Panc1 (cell line): ENCODE data around the gene KCTD1. TPM values are rescaled to one million over a fixed set of nuclear protein-coding genes. Genes with fewer than 3 reads are reported as not detected.

Experiments
- ATAC-seq: fragments of 200-7000 bp; cut with Tn5 transposase; 2 replicates; pipeline ENCODE4 v1.9.1; 2020; ENCODE audit warnings: mild to moderate bottlenecking, moderate library complexity
- BruUV-seq: library from RNA; stranded (reverse); fragments of 400-500 nt; replicated peaks from 2 replicates; lab custom pipeline; 2021; lab: Mats Ljungman, UMichigan
- CTCF ChIA-PET: fragments of 300-600 bp; sonication (Branson Sonifier 250); formaldehyde crosslinking; loops from one replicate; lab custom pipeline; 2022; ENCODE audit warnings: antibody characterized with exemption; lab: Charles Lee
- POLR2A ChIA-PET: fragments of 300-600 bp; sonication (Branson Sonifier 250); formaldehyde crosslinking; loops from one replicate; lab custom pipeline; 2022; ENCODE audit warnings: antibody characterized with exemption; lab: Charles Lee
- DNase-seq: peaks from one replicate; pipeline ENCODE4 v3.0.0-alpha.2; 2010; ENCODE audit warnings: low read depth, low spot score
- H3K27ac ChIP-seq: 2 replicates; pipeline ENCODE4 v1.5.1; 2011; ENCODE audit warnings: mild to moderate bottlenecking, low read length, inconsistent platforms
- H3K27me3 ChIP-seq: fragments of 200-500 bp; sonication (Bioruptor generic); 2 replicates; pipeline ENCODE4 v1.6.0; 2014; ENCODE audit warnings: low read length, inconsistent platforms; ENCODE audit not compliant: control insufficient read depth, insufficient read depth
- H3K36me3 ChIP-seq: fragments of 200-500 bp; sonication (Bioruptor generic); 2 replicates; pipeline ENCODE4 v1.5.1; 2014; ENCODE audit warnings: inconsistent platforms, mild to moderate bottlenecking, low read length, moderate library complexity; ENCODE audit not compliant: control insufficient read depth, insufficient read depth
- H3K4me1 ChIP-seq: 2 replicates; pipeline ENCODE4 v1.5.1; 2011; ENCODE audit warnings: inconsistent platforms, mild to moderate bottlenecking, low read length, moderate library complexity; ENCODE audit not compliant: control insufficient read depth, insufficient read depth
- H3K4me3 ChIP-seq, 2 experiments: 2 replicates each; pipeline ENCODE4 v1.5.1; 2011 to 2012; ENCODE audit warnings: low read depth in 2 of 2, low read length in 2 of 2, mild to moderate bottlenecking in 2 of 2, inconsistent platforms in 1 of 2, moderate library complexity in 1 of 2
- H3K9me3 ChIP-seq: fragments of 200-500 bp; sonication (Bioruptor generic); 2 replicates; pipeline ENCODE4 v1.5.1; 2014; ENCODE audit warnings: low read depth, mild to moderate bottlenecking, inconsistent platforms, low read length, moderate library complexity; ENCODE audit not compliant: control insufficient read depth, insufficient read depth
- CTCF ChIP-seq: fragments of 450-650 bp; IDR thresholded peaks from 2 replicates; pipeline ENCODE4 v1.5.1; 2017; ENCODE audit warnings: mild to moderate bottlenecking
- POLR2AphosphoS5 ChIP-seq: IDR thresholded peaks from 2 replicates; pipeline ENCODE4 v1.6.1; 2012; ENCODE audit warnings: mild to moderate bottlenecking, low read depth, low read length, moderate library complexity
- REST ChIP-seq, 2 experiments: IDR thresholded peaks; 2 replicates each; pipeline ENCODE4 v1.6.1; 2011 to 2012; ENCODE audit warnings: low read depth in 2 of 2, control low read depth in 1 of 2, low read length in 1 of 2, mild to moderate bottlenecking in 1 of 2, moderate library complexity in 1 of 2; ENCODE audit not compliant: insufficient read depth in 1 of 2
- SIN3A ChIP-seq: IDR thresholded peaks from 2 replicates; pipeline ENCODE4 v1.6.1; 2012; ENCODE audit warnings: low read depth, mild to moderate bottlenecking, low read length, moderate library complexity, borderline replicate concordance; ENCODE audit not compliant: insufficient read depth
- TCF7L2 ChIP-seq: IDR thresholded peaks from 2 replicates; pipeline ENCODE4 v1.6.1; 2011; ENCODE audit warnings: mild to moderate bottlenecking, low read depth, low read length, inconsistent platforms
- in situ Hi-C: cut with HindIII; loops from 2 replicates; pipeline ENCODE4 v1.10.0; 2016; ENCODE audit warnings: low sequenced_read_pairs, low pct_unique_long_range_greater_than_20kb
- intact Hi-C: fragments of 100-400 bp; cut with micrococcal nuclease; formaldehyde crosslinking; loops from one replicate; pipeline ENCODE4 v1.10.0; 2022; ENCODE audit not compliant: unreplicated experiment
- total RNA-seq: library from RNA; stranded (reverse); gene quantifications from one replicate; pipeline ENCODE4 v1.2.1, GENCODE V29; 2021; ENCODE audit not compliant: unreplicated experiment

Gene KCTD1
- total RNA-seq, 1 experiment from 2014 or later: 34.4 TPM

DNA sequence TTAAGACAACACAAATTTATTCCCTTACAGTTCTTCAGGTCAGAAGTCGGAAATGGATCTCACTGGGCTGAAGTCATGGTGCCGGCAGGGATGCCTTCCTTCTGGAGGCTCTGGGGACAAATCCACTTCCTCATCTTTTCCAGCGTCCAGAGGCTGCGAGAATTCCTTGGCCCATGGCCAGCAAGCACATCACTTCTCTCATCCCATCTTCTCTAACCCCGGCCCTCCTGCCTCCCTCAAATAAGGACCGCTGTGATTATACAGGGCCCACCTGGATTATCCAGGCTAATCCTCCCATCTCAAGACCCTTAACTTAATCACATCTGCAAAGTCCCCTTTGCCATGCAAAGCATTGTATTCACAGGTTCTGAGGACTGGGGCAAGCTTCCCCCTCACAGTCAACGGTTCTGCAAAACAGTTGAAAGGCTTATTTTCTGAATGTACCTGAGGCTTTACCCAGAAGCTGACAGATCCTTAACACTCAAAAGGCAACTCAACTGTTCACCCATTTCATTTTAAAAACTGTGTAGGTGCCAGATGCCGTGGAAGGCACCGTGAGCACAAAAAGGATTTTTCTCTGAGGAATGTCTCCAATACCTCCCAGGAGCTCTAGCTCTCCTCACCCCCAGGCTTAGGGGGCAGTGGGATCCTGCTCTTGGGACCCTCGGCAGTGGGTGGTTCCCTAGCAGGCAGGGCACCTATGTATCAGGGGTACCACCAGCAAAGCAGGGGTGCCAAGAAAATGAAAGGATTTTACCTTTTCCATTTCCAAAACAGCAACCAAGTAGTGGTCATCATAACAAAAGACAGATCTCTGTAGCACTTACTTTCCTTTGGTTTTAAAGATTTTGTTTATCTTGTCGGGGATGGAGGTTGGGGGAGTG lies 84.0 kb downstream of the KCTD1 start:
- Histone ChIP-seq H3K36me3 (no peaks in the 10 kb centered on the region), H3K27ac (no peak overlapping the region), H3K27me3 (no peaks in the 10 kb centered on the region), H3K9me3 (no peaks in the 10 kb centered on the region), H3K4me1 (0 out of 2 replicates have a peak, but pooled peaks cover 4% of the 10 kb centered on the region), H3K4me3 (no peak overlapping the region)
- ChIA-PET CTCF (no interaction called here), POLR2A (no interaction called here)
- TF ChIP-seq SIN3A (no peak), REST (IDR thresholded peaks at IDR 0.05; ENCODE audit: insufficient read depth in 1 of 2, low read depth in 2 of 2, low read length in 1 of 2) (no peak), POLR2AphosphoS5 (no peak), CTCF (no peak), TCF7L2 (no peak)
- BruUV-seq: no TSS peak
- intact Hi-C loops: no loop called here
- ATAC-seq (no peak), DNase-seq (no peak)
- in situ Hi-C loops: no loop called here

DNA sequence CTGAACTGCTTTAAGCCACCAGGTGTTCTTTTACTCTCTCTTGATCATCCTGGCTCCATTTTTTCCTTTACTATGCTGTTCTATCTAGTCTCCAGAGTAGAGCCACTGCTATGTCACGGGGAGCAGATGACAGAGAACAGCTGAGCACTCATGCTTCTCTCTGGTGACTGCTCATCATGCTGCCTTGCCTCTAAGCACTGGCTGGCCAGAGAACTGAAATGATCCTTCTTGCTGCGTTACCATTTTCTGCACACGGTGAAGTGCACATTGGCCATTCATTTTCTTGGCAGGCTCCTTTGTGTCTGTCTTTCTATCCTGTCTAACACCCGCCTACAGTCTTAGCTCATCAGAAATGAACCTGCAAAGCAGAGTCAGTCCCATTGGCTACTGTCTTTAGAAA lies 86.0 kb downstream of the KCTD1 start:
- no TSS peak for BruUV-seq
- ChIA-PET CTCF (no interaction called here), POLR2A (no interaction called here)
- Histone ChIP-seq H3K4me1 (no peaks in the 10 kb centered on the region), H3K36me3 (no peaks in the 10 kb centered on the region), H3K9me3 (no peaks in the 10 kb centered on the region), H3K4me3 (no peak overlapping the region), H3K27ac (no peak overlapping the region), H3K27me3 (no peaks in the 10 kb centered on the region)
- intact Hi-C loops: no loop called here
- DNase-seq (no peak), ATAC-seq (no peak)
- in situ Hi-C loops: no loop called here
- TF ChIP-seq REST (IDR thresholded peaks at IDR 0.05; ENCODE audit: insufficient read depth in 1 of 2, low read depth in 2 of 2, low read length in 1 of 2) (no peak), SIN3A (no peak), TCF7L2 (no peak), CTCF (no peak), POLR2AphosphoS5 (no peak)
